ENCODE results near the gene SPRR5. TPM values are rescaled to one million over a fixed set of nuclear protein-coding genes. Genes with fewer than 3 reads are reported as not detected.

The SPRR5 gene
- polyA plus RNA-seq, 1 donor from 2014 or later = not detected

DNA sequence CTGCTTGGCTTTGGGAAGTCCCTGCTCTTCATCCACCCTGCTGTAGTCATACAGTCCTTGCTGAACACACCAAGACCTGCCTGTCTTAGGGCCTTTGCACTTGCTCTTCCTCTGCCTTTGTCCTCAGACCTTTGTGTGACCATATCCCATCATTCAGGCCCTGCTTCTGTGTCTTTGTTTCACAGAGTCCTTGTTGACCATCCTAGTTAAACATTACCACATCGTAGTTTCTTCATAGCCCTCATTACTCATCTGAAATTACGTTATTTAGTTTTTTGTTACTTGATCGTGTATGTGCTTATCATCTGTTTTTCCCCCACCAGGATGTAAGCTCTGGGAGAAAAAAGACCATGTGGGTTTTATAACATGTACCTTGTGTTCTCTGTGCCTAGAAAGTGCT, 18.3 kb upstream of the SPRR5 start:
- Histone ChIP-seq H3K79me2 (replicated peaks; ENCODE audit: insufficient read depth, low read length) (no peaks in the 10 kb centered on the region), H4K20me1 (ENCODE audit: insufficient read depth) (no peaks in the 10 kb centered on the region), H3K9me3 (ENCODE audit: low read length) (no peaks in the 10 kb centered on the region), H3K36me3 (ENCODE audit: insufficient read depth, low read length) (no peaks in the 10 kb centered on the region), H3F3A (ENCODE audit: insufficient read depth, low read length, poor library complexity, severe bottlenecking) (no peaks in the 10 kb centered on the region), H3K27ac (ENCODE audit: low read length) (no peak overlapping the region), H3K9me2 (ENCODE audit: insufficient read depth, low read length) (no peaks in the 10 kb centered on the region), H3K4me2 (ENCODE audit: low read length) (no peak overlapping the region), H2AFZ (ENCODE audit: low read depth, low read length) (no peak overlapping the region), H3K4me3 (ENCODE audit: low read length) (no peak overlapping the region), H3K9ac (ENCODE audit: low read length) (no peak overlapping the region), H3K27me3 (ENCODE audit: insufficient read depth, low read depth, low read length) (no peaks in the 10 kb centered on the region)
- TF ChIP-seq EZH2 (IDR thresholded peaks at IDR 0.05; ENCODE audit: borderline replicate concordance, insufficient read depth, low read length, poor library complexity, severe bottlenecking) (no peak), RAD21 (conservative IDR thresholded peaks at IDR 0.05) (no peak), POLR2AphosphoS5 (IDR thresholded peaks at IDR 0.05) (no peak), SMC3 (conservative IDR thresholded peaks at IDR 0.05; ENCODE audit: poor library complexity) (no peak), TAF1 (IDR thresholded peaks at IDR 0.05; ENCODE audit: low read depth) (no peak), MXI1 (conservative IDR thresholded peaks at IDR 0.05; ENCODE audit: poor library complexity, severe bottlenecking) (no peak), EP300 (conservative IDR thresholded peaks at IDR 0.05; ENCODE audit: poor library complexity, severe bottlenecking) (no peak)
- TF ChIP-seq, protein P1, sequence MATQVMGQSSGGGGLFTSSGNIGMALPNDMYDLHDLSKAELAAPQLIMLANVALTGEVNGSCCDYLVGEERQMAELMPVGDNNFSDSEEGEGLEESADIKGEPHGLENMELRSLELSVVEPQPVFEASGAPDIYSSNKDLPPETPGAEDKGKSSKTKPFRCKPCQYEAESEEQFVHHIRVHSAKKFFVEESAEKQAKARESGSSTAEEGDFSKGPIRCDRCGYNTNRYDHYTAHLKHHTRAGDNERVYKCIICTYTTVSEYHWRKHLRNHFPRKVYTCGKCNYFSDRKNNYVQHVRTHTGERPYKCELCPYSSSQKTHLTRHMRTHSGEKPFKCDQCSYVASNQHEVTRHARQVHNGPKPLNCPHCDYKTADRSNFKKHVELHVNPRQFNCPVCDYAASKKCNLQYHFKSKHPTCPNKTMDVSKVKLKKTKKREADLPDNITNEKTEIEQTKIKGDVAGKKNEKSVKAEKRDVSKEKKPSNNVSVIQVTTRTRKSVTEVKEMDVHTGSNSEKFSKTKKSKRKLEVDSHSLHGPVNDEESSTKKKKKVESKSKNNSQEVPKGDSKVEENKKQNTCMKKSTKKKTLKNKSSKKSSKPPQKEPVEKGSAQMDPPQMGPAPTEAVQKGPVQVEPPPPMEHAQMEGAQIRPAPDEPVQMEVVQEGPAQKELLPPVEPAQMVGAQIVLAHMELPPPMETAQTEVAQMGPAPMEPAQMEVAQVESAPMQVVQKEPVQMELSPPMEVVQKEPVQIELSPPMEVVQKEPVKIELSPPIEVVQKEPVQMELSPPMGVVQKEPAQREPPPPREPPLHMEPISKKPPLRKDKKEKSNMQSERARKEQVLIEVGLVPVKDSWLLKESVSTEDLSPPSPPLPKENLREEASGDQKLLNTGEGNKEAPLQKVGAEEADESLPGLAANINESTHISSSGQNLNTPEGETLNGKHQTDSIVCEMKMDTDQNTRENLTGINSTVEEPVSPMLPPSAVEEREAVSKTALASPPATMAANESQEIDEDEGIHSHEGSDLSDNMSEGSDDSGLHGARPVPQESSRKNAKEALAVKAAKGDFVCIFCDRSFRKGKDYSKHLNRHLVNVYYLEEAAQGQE (IDR thresholded peaks at IDR 0.05; ENCODE audit: borderline replicate concordance) = no peak
- TF ChIP-seq, protein P2, sequence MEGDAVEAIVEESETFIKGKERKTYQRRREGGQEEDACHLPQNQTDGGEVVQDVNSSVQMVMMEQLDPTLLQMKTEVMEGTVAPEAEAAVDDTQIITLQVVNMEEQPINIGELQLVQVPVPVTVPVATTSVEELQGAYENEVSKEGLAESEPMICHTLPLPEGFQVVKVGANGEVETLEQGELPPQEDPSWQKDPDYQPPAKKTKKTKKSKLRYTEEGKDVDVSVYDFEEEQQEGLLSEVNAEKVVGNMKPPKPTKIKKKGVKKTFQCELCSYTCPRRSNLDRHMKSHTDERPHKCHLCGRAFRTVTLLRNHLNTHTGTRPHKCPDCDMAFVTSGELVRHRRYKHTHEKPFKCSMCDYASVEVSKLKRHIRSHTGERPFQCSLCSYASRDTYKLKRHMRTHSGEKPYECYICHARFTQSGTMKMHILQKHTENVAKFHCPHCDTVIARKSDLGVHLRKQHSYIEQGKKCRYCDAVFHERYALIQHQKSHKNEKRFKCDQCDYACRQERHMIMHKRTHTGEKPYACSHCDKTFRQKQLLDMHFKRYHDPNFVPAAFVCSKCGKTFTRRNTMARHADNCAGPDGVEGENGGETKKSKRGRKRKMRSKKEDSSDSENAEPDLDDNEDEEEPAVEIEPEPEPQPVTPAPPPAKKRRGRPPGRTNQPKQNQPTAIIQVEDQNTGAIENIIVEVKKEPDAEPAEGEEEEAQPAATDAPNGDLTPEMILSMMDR (IDR thresholded peaks at IDR 0.05; ENCODE audit: poor library complexity, severe bottlenecking) = no peak

DNA sequence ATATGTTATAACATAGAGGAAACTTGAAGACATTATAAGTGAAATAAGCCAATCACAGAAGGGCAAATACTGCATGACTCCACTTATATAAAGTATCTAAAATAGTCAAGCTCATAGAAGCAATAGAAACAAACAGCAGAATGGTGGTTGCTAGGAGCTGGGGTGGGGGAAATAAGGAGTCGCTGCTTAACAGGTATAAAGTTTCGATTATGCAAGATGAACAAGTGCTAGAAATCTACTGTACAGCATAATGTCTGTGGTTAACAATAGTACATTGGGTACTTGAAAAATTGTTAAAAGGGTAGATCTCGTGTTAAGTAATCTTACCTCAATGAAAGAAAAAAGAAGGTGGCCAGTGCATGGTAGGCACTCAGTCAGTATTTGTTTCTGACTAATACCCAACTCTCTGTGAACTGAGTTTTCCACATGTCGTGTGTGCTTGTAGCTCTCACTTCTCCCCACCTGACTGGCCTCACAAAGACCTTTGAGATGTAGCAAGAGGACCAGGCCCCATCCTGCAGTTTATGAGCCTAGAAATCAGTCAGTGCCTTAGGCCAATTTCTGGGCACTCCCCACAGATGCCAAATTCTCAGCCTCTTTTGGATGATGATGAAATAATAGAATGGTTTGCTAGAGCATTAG, 14.7 kb upstream of the SPRR5 start:
- Histone ChIP-seq H3K9me2 (ENCODE audit: insufficient read depth, low read length) (no peaks in the 10 kb centered on the region), H3F3A (ENCODE audit: insufficient read depth, low read length, poor library complexity, severe bottlenecking) (no peaks in the 10 kb centered on the region), H4K20me1 (ENCODE audit: insufficient read depth) (no peaks in the 10 kb centered on the region), H3K27ac (ENCODE audit: low read length) (no peak overlapping the region), H3K4me2 (ENCODE audit: low read length) (no peak overlapping the region), H3K27me3 (ENCODE audit: insufficient read depth, low read depth, low read length) (no peaks in the 10 kb centered on the region), H3K36me3 (ENCODE audit: insufficient read depth, low read length) (no peaks in the 10 kb centered on the region), H3K9me3 (ENCODE audit: low read length) (no peaks in the 10 kb centered on the region), H3K79me2 (replicated peaks; ENCODE audit: insufficient read depth, low read length) (no peaks in the 10 kb centered on the region), H2AFZ (ENCODE audit: low read depth, low read length) (no peak overlapping the region), H3K9ac (ENCODE audit: low read length) (no peak overlapping the region), H3K4me3 (ENCODE audit: low read length) (no peak overlapping the region)
- TF ChIP-seq POLR2AphosphoS5 (IDR thresholded peaks at IDR 0.05) (no peak), MXI1 (conservative IDR thresholded peaks at IDR 0.05; ENCODE audit: poor library complexity, severe bottlenecking) (no peak), RAD21 (conservative IDR thresholded peaks at IDR 0.05) (no peak), TAF1 (IDR thresholded peaks at IDR 0.05; ENCODE audit: low read depth) (no peak), EZH2 (IDR thresholded peaks at IDR 0.05; ENCODE audit: borderline replicate concordance, insufficient read depth, low read length, poor library complexity, severe bottlenecking) (no peak)
- TF ChIP-seq, protein P1 (IDR thresholded peaks at IDR 0.05; ENCODE audit: borderline replicate concordance) = no peak
- TF ChIP-seq, protein P2 (IDR thresholded peaks at IDR 0.05; ENCODE audit: poor library complexity, severe bottlenecking) = no peak

All from neural cell (in vitro differentiated cells).